CD4-positive, alpha-beta T cell (primary cell): ENCODE data around the gene SERGEF. TPM values are rescaled to one million over a fixed set of nuclear protein-coding genes. Genes with fewer than 3 reads are reported as not detected.

Experiments
- ATAC-seq: fragments of 200-7000 bp; cut with Tn5 transposase; one replicate; pipeline ENCODE4 v1.10.0; 2022; ENCODE audit warnings: mild to moderate bottlenecking; ENCODE audit not compliant: poor library complexity
- CTCF ChIA-PET: fragments of 350-600 bp; sonication (Branson Sonifier 250); formaldehyde crosslinking; loops from one replicate; lab custom pipeline; 2021; ENCODE audit warnings: antibody characterized with exemption, inconsistent platforms; lab: Charles Lee
- POLR2A ChIA-PET: fragments of 350-600 bp; sonication (Branson Sonifier 250); formaldehyde crosslinking; loops from one replicate; lab custom pipeline; 2021; ENCODE audit warnings: antibody characterized with exemption, inconsistent platforms; lab: Charles Lee
- DNase-seq, 14 experiments: peaks; one replicate each; pipeline ENCODE4 v3.0.0-alpha.2; 2013 to 2020; ENCODE audit warnings: mixed read lengths in 2 of 14
- H3K27ac ChIP-seq, 2 donors: one replicate each; pipeline versions ENCODE4 v1.5.1 to v1.7.0; 2013; ENCODE audit warnings: low read length in 2 of 2, low read depth in 1 of 2, mild to moderate bottlenecking in 1 of 2
- H3K27me3 ChIP-seq, 2 experiments: 1 replicate in 1 of 2; 2 replicates in 1 of 2; pipeline versions ENCODE4 v1.6.1 to v1.7.0; 2013; ENCODE audit warnings: low read length in 2 of 2, control low read depth in 1 of 2, mild to moderate bottlenecking in 1 of 2, moderate library complexity in 1 of 2; ENCODE audit not compliant: insufficient read depth in 2 of 2, control insufficient read depth in 1 of 2
- H3K36me3 ChIP-seq: one replicate; pipeline ENCODE4 v1.6.1; 2013; ENCODE audit warnings: low read length, control low read depth; ENCODE audit not compliant: insufficient read depth
- H3K4me1 ChIP-seq: one replicate; pipeline ENCODE4 v1.6.1; 2013; ENCODE audit warnings: low read length, control low read depth; ENCODE audit not compliant: insufficient read depth
- H3K4me3 ChIP-seq: one replicate; pipeline ENCODE4 v1.5.1; 2013; ENCODE audit warnings: mild to moderate bottlenecking, low read length, moderate library complexity
- H3K9me3 ChIP-seq, 2 experiments: 1 replicate in 1 of 2; 2 replicates in 1 of 2; pipeline versions ENCODE4 v1.6.1 to v1.7.0; 2013; ENCODE audit warnings: low read length in 2 of 2, mild to moderate bottlenecking in 2 of 2, control low read depth in 1 of 2, moderate library complexity in 1 of 2; ENCODE audit not compliant: control insufficient read depth in 1 of 2, insufficient read depth in 1 of 2
- H3K27ac Mint-ChIP-seq: one replicate; pipeline ENCODE4 v1.8.0; 2020; ENCODE audit warnings: mixed read lengths
- H3K27me3 Mint-ChIP-seq: one replicate; pipeline ENCODE4 v1.8.0; 2021; ENCODE audit warnings: mixed read lengths
- H3K36me3 Mint-ChIP-seq: one replicate; pipeline ENCODE4 v1.8.0; 2021; ENCODE audit warnings: low read depth, mixed read lengths
- H3K4me1 Mint-ChIP-seq: one replicate; pipeline ENCODE4 v1.8.0; 2021; ENCODE audit warnings: low read depth, mixed read lengths
- H3K4me3 Mint-ChIP-seq: one replicate; pipeline ENCODE4 v1.8.0; 2020; ENCODE audit warnings: mild to moderate bottlenecking, mixed read lengths
- H3K9me3 Mint-ChIP-seq: one replicate; pipeline ENCODE4 v1.8.0; 2020; ENCODE audit warnings: mixed read lengths
- CTCF ChIP-seq: fragments of 200-600 bp; IDR thresholded peaks from one replicate; pipeline ENCODE4 v1.8.0; 2022; ENCODE audit warnings: antibody characterized with exemption, mild to moderate bottlenecking
- intact Hi-C, 2 experiments: fragments of 100-400 bp; cut with DNase I in 1 of 2; cut with micrococcal nuclease in 1 of 2; formaldehyde crosslinking; loops; one replicate each; pipeline versions ENCODE4 v1.15.1 to v1.9.0; 2023 to 2025; cut with DNase I, micrococcal nuclease
- total RNA-seq, 174 experiments: library from RNA in 2 of 174; stranded (reverse) in 2 of 174; gene quantifications; one replicate each; pipeline ENCODE4 v1.2.3 and lab custom pipeline; 2021 to 2026

Gene SERGEF
- total RNA-seq, 2 experiments from 2014 or later = 35.2 to 37.1 TPM

GRCh38 chr11:17921659-17922415 lies 91.0 kb downstream of the SERGEF start:
- Histone ChIP-seq H3K4me3 (no peak overlapping the region), H3K9me3 (no peaks in the 10 kb centered on the region), H3K27me3 (no peaks in the 10 kb centered on the region), H3K27ac (no peak overlapping the region), H3K36me3 (peaks cover 32% of the 10 kb centered on the region), H3K4me1 (no peaks in the 10 kb centered on the region)
- POLR2A ChIA-PET = no interaction called here
- H3K4me3 Mint-ChIP-seq = no peak overlapping the region
- no peak for DNase-seq
- no peak for ATAC-seq
- H3K4me1 Mint-ChIP-seq = no peaks in the 10 kb centered on the region
- intact Hi-C loops = no loop called here
- peaks cover 91% of the 10 kb centered on the region for H3K36me3 Mint-ChIP-seq
- TF ChIP-seq CTCF = no peak
- CTCF ChIA-PET = no interaction called here
- no peaks in the 10 kb centered on the region for H3K9me3 Mint-ChIP-seq
- no peaks in the 10 kb centered on the region for H3K27me3 Mint-ChIP-seq
- H3K27ac Mint-ChIP-seq = no peak overlapping the region

DNA sequence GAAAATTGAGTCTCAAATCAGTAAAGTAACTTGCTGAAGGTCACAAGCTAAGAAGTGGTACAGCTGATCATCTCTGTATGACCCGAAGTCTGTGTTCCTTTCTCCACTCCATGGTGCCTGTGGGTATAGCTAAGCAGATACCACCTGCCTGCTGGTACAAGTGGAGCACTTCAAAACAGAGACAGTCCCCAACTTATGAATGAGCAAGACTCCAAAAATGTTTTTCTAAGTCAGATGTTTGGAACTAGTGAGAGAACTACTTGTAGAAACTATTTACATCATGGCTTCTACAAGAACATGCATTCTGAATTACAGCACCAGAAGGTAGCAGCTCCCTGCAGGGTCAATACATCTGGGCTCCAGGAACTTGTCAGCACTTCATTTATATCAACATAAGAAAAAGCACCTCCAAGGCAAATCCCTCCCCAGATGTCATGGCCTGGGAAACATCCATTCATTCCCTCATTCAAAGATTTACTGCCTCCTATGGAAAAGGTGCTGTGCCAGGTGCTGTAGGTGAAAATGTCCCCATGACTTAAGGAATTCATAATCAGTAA lies 94.7 kb downstream of the SERGEF start:
- no peak overlapping the region for H3K27ac ChIP-seq
- ChIA-PET CTCF (no interaction called here), POLR2A (no interaction called here)
- H3K27me3 ChIP-seq = no peaks in the 10 kb centered on the region
- intact Hi-C loops = no loop called here
- Mint-ChIP-seq H3K9me3 (no peaks in the 10 kb centered on the region), H3K36me3 (peaks cover 76% of the 10 kb centered on the region), H3K27me3 (no peaks in the 10 kb centered on the region), H3K4me1 (no peaks in the 10 kb centered on the region), H3K4me3 (no peak overlapping the region), H3K27ac (no peak overlapping the region)
- no peaks in the 10 kb centered on the region for H3K4me1 ChIP-seq
- ATAC-seq (no peak), DNase-seq (no peak)
- TF ChIP-seq CTCF = no peak
- no peak overlapping the region for H3K4me3 ChIP-seq
- peaks cover 17% of the 10 kb centered on the region for H3K36me3 ChIP-seq
- no peaks in the 10 kb centered on the region for H3K9me3 ChIP-seq

- no peak for ATAC-seq
- H3K4me3 ChIP-seq = no peak overlapping the region
- peaks cover 74% of the 10 kb centered on the region for H3K36me3 Mint-ChIP-seq
These were observed 95.3 kb downstream of the SERGEF start for GRCh38 chr11:17917556-17917955.

More at GRCh38 chr11:17917556-17917955, 95.3 kb downstream of the SERGEF start:
- intact Hi-C loops = no loop called here
- no peaks in the 10 kb centered on the region for H3K27me3 ChIP-seq
- Mint-ChIP-seq H3K27ac (no peak overlapping the region), H3K4me3 (no peak overlapping the region), H3K4me1 (no peaks in the 10 kb centered on the region), H3K27me3 (no peaks in the 10 kb centered on the region), H3K9me3 (no peaks in the 10 kb centered on the region)
- H3K4me1 ChIP-seq = no peaks in the 10 kb centered on the region
- POLR2A ChIA-PET = no interaction called here
- H3K27ac ChIP-seq = no peak overlapping the region
- DNase-seq = no peak
- H3K36me3 ChIP-seq = peaks cover 12% of the 10 kb centered on the region
- CTCF ChIA-PET = no interaction called here
- no peak for TF ChIP-seq CTCF
- no peaks in the 10 kb centered on the region for H3K9me3 ChIP-seq
